ENCODE measurements around the gene PRICKLE1.

DNA sequence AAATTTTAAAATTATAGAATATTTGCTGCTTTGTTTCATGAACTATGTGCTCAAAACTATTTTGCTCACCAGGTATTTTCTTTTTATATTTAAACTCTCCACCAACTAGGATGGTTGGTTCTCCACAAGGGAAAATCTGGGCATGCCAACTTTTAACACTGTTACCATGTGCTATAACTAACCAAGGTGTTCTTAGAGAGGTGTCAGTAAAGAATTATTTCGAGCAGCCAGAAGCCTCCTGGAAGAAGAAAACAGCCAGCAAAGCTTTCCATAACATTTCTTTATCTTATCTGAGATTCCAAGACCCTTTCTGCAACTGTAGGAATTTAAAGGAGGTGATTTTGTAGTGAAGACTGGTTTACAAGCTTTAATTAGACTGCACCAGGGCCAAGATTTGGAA is 97.3 kb downstream of the PRICKLE1 start:
- TF ChIP-seq, protein P1, sequence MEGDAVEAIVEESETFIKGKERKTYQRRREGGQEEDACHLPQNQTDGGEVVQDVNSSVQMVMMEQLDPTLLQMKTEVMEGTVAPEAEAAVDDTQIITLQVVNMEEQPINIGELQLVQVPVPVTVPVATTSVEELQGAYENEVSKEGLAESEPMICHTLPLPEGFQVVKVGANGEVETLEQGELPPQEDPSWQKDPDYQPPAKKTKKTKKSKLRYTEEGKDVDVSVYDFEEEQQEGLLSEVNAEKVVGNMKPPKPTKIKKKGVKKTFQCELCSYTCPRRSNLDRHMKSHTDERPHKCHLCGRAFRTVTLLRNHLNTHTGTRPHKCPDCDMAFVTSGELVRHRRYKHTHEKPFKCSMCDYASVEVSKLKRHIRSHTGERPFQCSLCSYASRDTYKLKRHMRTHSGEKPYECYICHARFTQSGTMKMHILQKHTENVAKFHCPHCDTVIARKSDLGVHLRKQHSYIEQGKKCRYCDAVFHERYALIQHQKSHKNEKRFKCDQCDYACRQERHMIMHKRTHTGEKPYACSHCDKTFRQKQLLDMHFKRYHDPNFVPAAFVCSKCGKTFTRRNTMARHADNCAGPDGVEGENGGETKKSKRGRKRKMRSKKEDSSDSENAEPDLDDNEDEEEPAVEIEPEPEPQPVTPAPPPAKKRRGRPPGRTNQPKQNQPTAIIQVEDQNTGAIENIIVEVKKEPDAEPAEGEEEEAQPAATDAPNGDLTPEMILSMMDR (optimal IDR thresholded peaks at IDR 0.05 in 1 of 3, IDR thresholded peaks at IDR 0.05 in 1 of 3, conservative IDR thresholded peaks at IDR 0.05 in 1 of 3; ENCODE audit: extremely low read depth in 1 of 3, insufficient read depth in 2 of 3, low read length in 3 of 3), result no peak
- no peak for TF ChIP-seq EZH2 (IDR thresholded peaks at IDR 0.05; ENCODE audit: low read length)
